ENCODE results near the gene GALNT14.

GALNT14 gene

GRCh38 chr2:30956995-30957394 lies 181.2 kb downstream of the GALNT14 start:
- no peak overlapping the region for H3K27ac ChIP-seq
- TF ChIP-seq, protein P1, sequence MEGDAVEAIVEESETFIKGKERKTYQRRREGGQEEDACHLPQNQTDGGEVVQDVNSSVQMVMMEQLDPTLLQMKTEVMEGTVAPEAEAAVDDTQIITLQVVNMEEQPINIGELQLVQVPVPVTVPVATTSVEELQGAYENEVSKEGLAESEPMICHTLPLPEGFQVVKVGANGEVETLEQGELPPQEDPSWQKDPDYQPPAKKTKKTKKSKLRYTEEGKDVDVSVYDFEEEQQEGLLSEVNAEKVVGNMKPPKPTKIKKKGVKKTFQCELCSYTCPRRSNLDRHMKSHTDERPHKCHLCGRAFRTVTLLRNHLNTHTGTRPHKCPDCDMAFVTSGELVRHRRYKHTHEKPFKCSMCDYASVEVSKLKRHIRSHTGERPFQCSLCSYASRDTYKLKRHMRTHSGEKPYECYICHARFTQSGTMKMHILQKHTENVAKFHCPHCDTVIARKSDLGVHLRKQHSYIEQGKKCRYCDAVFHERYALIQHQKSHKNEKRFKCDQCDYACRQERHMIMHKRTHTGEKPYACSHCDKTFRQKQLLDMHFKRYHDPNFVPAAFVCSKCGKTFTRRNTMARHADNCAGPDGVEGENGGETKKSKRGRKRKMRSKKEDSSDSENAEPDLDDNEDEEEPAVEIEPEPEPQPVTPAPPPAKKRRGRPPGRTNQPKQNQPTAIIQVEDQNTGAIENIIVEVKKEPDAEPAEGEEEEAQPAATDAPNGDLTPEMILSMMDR (conservative IDR thresholded peaks at IDR 0.05), result no peak

GRCh38 chr2:30955516-30956132 lies 182.6 kb downstream of the GALNT14 start:
- TF ChIP-seq, protein P1 (conservative IDR thresholded peaks at IDR 0.05), result no peak
- no peak overlapping the region for H3K27ac ChIP-seq

DNA sequence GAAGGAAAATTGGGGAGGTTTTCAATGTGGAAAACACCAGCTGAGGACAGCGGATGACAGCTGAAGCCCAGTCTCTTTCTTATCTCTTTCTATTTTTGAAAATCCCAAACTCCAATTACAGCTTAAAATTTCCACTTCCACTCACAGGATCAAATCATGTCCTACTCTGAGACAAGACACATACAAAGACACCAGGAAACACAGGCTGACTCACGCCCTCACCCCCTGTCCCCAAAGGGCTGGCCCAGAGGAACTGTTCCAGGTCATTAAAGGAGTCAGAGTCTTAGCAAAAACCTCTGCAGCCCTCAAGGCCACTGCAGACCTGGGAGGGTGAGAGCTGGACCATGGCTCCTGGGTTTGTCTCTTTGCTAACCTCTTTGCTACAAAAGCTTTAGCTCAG lies 187.9 kb downstream of the GALNT14 start:
- TF ChIP-seq, protein P1 (conservative IDR thresholded peaks at IDR 0.05), result no peak
- no peak overlapping the region for H3K27ac ChIP-seq

DNA sequence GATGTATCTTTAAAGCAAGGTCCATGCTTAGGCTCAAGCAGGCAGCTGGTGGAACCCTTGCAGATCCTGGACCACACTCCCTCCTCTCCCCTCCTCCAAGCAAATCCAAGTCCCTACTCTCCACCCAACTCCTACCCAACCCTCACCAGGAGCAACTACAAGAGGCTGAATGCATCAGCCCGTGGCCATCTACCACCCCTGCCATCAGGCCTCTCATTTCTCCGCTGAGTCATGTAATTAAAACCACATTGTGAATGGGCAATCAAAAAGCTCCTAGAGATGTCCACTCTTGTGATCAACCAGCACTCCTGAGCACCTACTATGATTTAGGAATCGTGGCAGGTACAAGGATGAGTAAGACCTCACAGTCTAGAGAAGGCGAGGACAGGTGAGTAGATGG lies 188.8 kb downstream of the GALNT14 start:
- TF ChIP-seq, protein P1 (conservative IDR thresholded peaks at IDR 0.05), result no peak
- H3K27ac ChIP-seq, result no peak overlapping the region

DNA sequence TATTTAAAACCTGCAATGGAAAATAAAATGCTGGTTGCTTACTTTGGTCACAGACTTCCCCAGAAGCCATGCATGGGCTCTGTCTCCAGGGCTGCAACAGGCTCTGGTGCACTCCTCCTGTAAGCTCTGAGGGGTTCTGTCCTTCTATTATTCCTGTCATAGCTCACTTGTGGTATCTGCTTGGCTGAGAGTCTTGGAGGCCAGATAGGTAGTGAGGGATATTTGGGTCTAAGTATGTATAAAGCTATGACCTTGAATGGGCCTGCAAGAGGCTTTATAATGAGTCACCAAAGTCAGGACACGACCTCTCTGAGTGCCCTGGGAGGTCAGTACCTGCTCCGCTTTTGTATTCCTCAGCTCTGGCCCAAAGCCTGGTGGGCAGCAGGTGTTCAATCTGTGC lies 189.4 kb downstream of the GALNT14 start:
- TF ChIP-seq, protein P1 (conservative IDR thresholded peaks at IDR 0.05), result no peak

DNA sequence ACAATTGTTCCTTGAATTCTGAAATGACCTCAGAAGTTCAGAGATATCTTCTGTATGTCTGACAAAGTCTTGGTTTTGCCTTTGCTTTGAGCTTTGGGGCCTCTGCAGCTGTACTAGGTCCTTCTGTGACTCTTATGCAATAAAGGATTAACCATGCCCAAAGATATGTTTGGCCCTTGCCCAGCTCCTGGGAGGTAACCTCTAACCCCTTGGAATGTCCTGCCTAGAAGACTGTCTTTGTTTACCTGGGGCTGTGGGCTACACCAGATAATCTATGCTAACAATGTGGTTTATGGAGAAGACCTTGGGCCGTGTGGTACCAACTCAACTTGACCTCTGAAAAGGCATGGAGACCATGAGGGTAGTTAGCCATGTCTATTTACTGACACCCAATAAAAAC lies 190.1 kb downstream of the GALNT14 start:
- TF ChIP-seq, protein P1 (conservative IDR thresholded peaks at IDR 0.05), result no peak
- no peak overlapping the region for H3K27ac ChIP-seq

More for the DNA sequence above, 189.4 kb downstream of the GALNT14 start:
- H3K27ac ChIP-seq, result no peak overlapping the region

GRCh38 chr2:30947686-30948085 lies 190.6 kb downstream of the GALNT14 start:
- TF ChIP-seq, protein P1 (conservative IDR thresholded peaks at IDR 0.05), result no peak

More at GRCh38 chr2:30947686-30948085, 190.6 kb downstream of the GALNT14 start:
- H3K27ac ChIP-seq, result no peak overlapping the region

All from VCaP (cell line).